ENCODE data around the gene IL2RA. TPM values are rescaled to one million over a fixed set of nuclear protein-coding genes. Genes with fewer than 3 reads are reported as not detected.

Gene IL2RA
- total and polyA plus RNA-seq, 9 donors, result 0.07 to 5.2 (median 0.90) TPM; not detected in 2

- peak; percentile 39 to 69 (median 58) for DNase-seq
- 1 to 3% (median 2%) methylated on average over 63 to 82 of the region's 82 CpGs for WGBS, 3 donors
- H3K4me1 ChIP-seq (ENCODE audit: insufficient read depth), result peaks cover 1% of the 10 kb centered on the region
- no peaks in the 10 kb centered on the region for H3K27me3 ChIP-seq
- H3K36me3 ChIP-seq, result no peaks in the 10 kb centered on the region
- peak overlapping the region; percentile 80 to 90 for H3K27ac ChIP-seq
- TF ChIP-seq POLR2A (IDR thresholded peaks at IDR 0.05), result peak; percentile 8
- no peak for TF ChIP-seq CTCF (IDR thresholded peaks at IDR 0.05)
- H3K4me3 ChIP-seq, result peak overlapping the region; percentile 69
- intact Hi-C loops (cut with DNase I), result no loop called here
- no peaks in the 10 kb centered on the region for H3K9me3 ChIP-seq
Observed at GRCh38 chr10:5976512-5977470, 85.4 kb downstream of the IL2RA start.

- 76 to 80% (median 79%) methylated on average over 20 of the region's 20 CpGs for WGBS, 3 donors
- H3K27ac ChIP-seq, result peak overlapping the region in 1 of 2 donors; percentile 80
- intact Hi-C loops (cut with DNase I), result no loop called here
- peak in 1 of 5 donors; percentile 45 for DNase-seq
- peak overlapping the region; percentile 69 for H3K4me3 ChIP-seq
- TF ChIP-seq CTCF (IDR thresholded peaks at IDR 0.05) (no peak), EP300 (IDR thresholded peaks at IDR 0.05) (no peak), POLR2A (IDR thresholded peaks at IDR 0.05) (no peak)
- H3K36me3 ChIP-seq, result no peaks in the 10 kb centered on the region
- no peaks in the 10 kb centered on the region for H3K27me3 ChIP-seq
- H3K4me1 ChIP-seq (ENCODE audit: insufficient read depth), result peaks cover 1% of the 10 kb centered on the region
- no peaks in the 10 kb centered on the region for H3K9me3 ChIP-seq
Observed at GRCh38 chr10:5975641-5976473, 86.3 kb downstream of the IL2RA start.

GRCh38 chr10:5973069-5973468, 89.1 kb downstream of the IL2RA start:
- DNase-seq, result no peak
- no peak for TF ChIP-seq CTCF (IDR thresholded peaks at IDR 0.05)
- TF ChIP-seq POLR2A (IDR thresholded peaks at IDR 0.05), result no peak
- no peak for TF ChIP-seq EP300 (IDR thresholded peaks at IDR 0.05)
- WGBS, 3 donors, result 74 to 98% (median 83%) methylated on average over 4 of the region's 4 CpGs

GRCh38 chr10:5971886-5972285, 90.3 kb downstream of the IL2RA start:
- Histone ChIP-seq H3K27ac (no peak overlapping the region), H3K36me3 (no peaks in the 10 kb centered on the region), H3K27me3 (no peaks in the 10 kb centered on the region), H3K9me3 (no peaks in the 10 kb centered on the region), H3K4me1 (ENCODE audit: insufficient read depth) (peaks cover 1% of the 10 kb centered on the region), H3K4me3 (no peak overlapping the region)
- 81 to 88% (median 82%) methylated on average over 4 of the region's 4 CpGs for WGBS, 3 donors
- intact Hi-C loops (cut with DNase I), result no loop called here
- peak in 1 of 5 donors; percentile 11 for DNase-seq
- TF ChIP-seq CTCF (IDR thresholded peaks at IDR 0.05) (no peak), EP300 (IDR thresholded peaks at IDR 0.05) (no peak), POLR2A (IDR thresholded peaks at IDR 0.05) (no peak)

More at GRCh38 chr10:5973069-5973468, 89.1 kb downstream of the IL2RA start:
- Histone ChIP-seq H3K36me3 (no peaks in the 10 kb centered on the region), H3K4me1 (ENCODE audit: insufficient read depth) (peaks cover 1% of the 10 kb centered on the region), H3K27me3 (no peaks in the 10 kb centered on the region), H3K4me3 (no peak overlapping the region), H3K27ac (no peak overlapping the region), H3K9me3 (no peaks in the 10 kb centered on the region)
- intact Hi-C loops (cut with DNase I), result no loop called here
